K562 treated with DMSO at 1 percent for 48 hours (cell line): ENCODE measurements around the gene BATF. TPM values are rescaled to one million over a fixed set of nuclear protein-coding genes. Genes with fewer than 3 reads are reported as not detected.

Source experiments
- total RNA-seq: library from RNA; unstranded; fragments of 300-600 nt; gene quantifications from 2 replicates; pipeline ENCODE4 v1.2.3, GENCODE V29; 2022; ENCODE audit warnings: low replicate concordance; ENCODE audit errors: extremely low read depth

Gene BATF, protein sequence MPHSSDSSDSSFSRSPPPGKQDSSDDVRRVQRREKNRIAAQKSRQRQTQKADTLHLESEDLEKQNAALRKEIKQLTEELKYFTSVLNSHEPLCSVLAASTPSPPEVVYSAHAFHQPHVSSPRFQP
- total RNA-seq = not detected in 2 replicates

DNA sequence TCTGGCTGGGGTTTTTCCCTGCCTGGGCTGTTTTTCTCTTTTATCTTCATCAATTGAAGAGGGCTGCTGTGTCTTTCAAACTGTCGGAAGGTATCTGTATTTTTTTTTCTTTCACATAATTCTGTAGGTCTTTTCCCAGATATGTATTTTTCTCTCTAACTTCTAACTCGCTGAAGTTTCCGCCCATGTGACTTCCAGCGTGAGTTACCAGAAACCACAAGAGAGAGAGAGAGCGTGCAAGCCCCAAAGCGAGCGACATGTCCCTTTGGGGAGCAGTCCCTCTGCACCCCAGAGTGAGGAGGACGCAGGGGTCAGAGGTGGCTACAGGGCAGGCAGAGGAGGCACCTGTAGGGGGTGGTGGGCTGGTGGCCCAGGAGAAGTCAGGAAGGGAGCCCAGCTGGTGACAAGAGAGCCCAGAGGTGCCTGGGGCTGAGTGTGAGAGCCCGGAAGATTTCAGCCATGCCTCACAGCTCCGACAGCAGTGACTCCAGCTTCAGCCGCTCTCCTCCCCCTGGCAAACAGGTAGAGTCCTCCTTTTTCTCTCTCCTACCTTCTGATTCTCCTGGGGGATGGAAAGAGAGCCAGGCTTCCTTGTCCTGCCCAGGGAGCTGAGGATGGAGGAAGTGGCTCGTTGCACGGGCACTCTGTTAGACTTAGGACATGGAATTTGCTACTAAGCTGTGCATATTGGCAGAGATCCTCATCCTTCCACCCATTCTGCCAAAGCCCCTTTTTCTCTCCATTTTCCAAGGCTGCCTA is at the start of gene BATF:
Gene BATF, plus strand, starts transcription at position 246 of the 759 bp plus-strand sequence. Its CDS starts 214 bp downstream, at position 460.

DNA sequence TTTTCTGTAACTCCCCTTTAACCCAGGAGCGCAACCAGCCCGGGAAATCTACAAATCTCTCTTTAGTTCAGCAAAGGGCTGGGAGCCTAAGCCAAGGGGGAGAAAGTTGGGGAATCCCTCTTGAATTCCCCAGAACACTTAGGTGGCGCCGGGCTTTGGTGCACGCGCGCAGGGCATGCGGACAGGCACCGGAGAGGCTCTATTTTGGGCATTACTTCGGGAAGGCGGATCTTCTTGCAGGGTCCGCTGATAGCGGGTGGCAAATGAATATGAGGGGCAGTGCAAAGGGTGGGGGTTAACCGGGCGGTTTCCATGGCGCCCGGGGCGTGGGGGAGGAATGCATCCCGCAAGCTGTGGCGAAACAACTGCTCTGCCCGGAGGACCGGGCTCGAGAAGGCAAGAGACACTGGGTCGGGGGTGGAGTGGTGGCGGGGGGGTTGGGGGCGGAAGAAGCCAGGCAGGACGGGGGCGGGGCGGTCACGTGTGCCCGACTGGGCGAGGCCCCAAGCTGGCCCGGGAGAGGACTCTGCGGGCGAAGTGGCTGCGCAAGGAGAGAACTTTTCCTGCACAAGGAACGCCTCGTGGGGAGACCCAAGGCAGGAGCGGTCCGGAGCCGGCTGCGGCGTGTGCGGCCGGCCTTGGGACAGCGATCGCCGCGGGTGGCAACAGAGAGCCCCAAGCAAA is 56.0 kb downstream of the BATF start, which contains the start of gene FLVCR2:
Gene FLVCR2, plus strand, starts transcription at position 519 of the 684 bp plus-strand sequence. CDS start 353 bp downstream, outside the sequence.

Other genes starting within 250 kb of the BATF start
- gene FOS, start 243.6 kb upstream of the BATF start, total RNA-seq = not detected in 2 replicates
- not detected in 2 replicates for gene JDP2, start 94.4 kb upstream of the BATF start, total RNA-seq
- not detected in 2 replicates for gene FLVCR2, start 56.2 kb downstream of the BATF start, total RNA-seq
- gene ERG28, start 138.4 kb downstream of the BATF start, total RNA-seq = not detected in 2 replicates
- not detected in 2 replicates for gene TTLL5, start 138.8 kb downstream of the BATF start, total RNA-seq